Tibial nerve (tissue), 4 donors: ENCODE measurements around the gene ANXA9. TPM values are rescaled to one million over a fixed set of nuclear protein-coding genes. Genes with fewer than 3 reads are reported as not detected.

Experiments used
- DNase-seq, 2 donors: peaks; one replicate each; pipeline ENCODE4 v3.0.0-alpha.2; 2019; ENCODE audit warnings: low spot score in 2 of 2
- H3K27ac ChIP-seq, 4 donors: fragments of 200-600 bp; sonication (generic) in 3 of 4; one replicate each; pipeline ENCODE4 v1.5.1; 2017 to 2019; ENCODE audit warnings: mild to moderate bottlenecking in 1 of 4
- H3K27me3 ChIP-seq, 2 donors: fragments of 200-600 bp; sonication (generic) in 1 of 2; one replicate each; pipeline versions ENCODE4 v1.5.1 to v1.6.0; 2017 to 2019
- H3K36me3 ChIP-seq, 3 donors: fragments of 200-600 bp; sonication (generic); one replicate each; pipeline ENCODE4 v1.5.1; 2018 to 2019
- H3K4me1 ChIP-seq, 4 donors: fragments of 200-600 bp; sonication (generic) in 3 of 4; one replicate each; pipeline ENCODE4 v1.5.1; 2017 to 2019
- H3K4me3 ChIP-seq, 4 donors: fragments of 200-600 bp; sonication (generic) in 3 of 4; one replicate each; pipeline ENCODE4 v1.5.1; 2017 to 2019; ENCODE audit warnings: mild to moderate bottlenecking in 1 of 4, moderate library complexity in 1 of 4
- H3K9me3 ChIP-seq, 4 donors: fragments of 200-600 bp; sonication (generic) in 3 of 4; one replicate each; pipeline ENCODE4 v1.5.1; 2017 to 2019
- CTCF ChIP-seq, 5 experiments: fragments of 200-600 bp in 3 of 5; fragments of 450-650 bp in 2 of 5; sonication (generic) in 3 of 5; IDR thresholded peaks; one replicate each; pipeline ENCODE4 v1.5.1; 2016 to 2019; ENCODE audit warnings: antibody characterized with exemption in 5 of 5, mild to moderate bottlenecking in 3 of 5, moderate library complexity in 2 of 5
- EP300 ChIP-seq, 2 donors: sonication (generic); formaldehyde crosslinking; IDR thresholded peaks; one replicate each; pipeline ENCODE4 v1.6.1; 2017; ENCODE audit warnings: antibody characterized with exemption in 2 of 2, mild to moderate bottlenecking in 1 of 2
- POLR2A ChIP-seq, 2 donors: fragments of 450-650 bp; IDR thresholded peaks; one replicate each; pipeline ENCODE4 v1.6.1; 2017; ENCODE audit warnings: antibody characterized with exemption in 2 of 2, mild to moderate bottlenecking in 2 of 2, moderate library complexity in 2 of 2
- WGBS, 2 donors: methylation state at CpG; one replicate each; pipeline ENCODE4 v1.1.5; 2018; 5-methylcytosine and 5-hydroxymethylcytosine counted together
- total RNA-seq, 4 donors: library from RNA; depleted of rRNA; stranded (reverse); fragments of >200 nt; gene quantifications; one replicate each; pipeline ENCODE4 v1.1.0, GENCODE V29; 2016

Gene ANXA9
- total RNA-seq, 4 donors from 2014 or later = 2.1 to 12.2 (median 7.8) TPM

GRCh38 chr1:150985179-150985825 lies 3.2 kb downstream of the ANXA9 start:
- no peak overlapping the region for H3K4me3 ChIP-seq
- no peaks in the 10 kb centered on the region for H3K9me3 ChIP-seq
- TF ChIP-seq EP300 (IDR thresholded peaks at IDR 0.05) (no peak), POLR2A (IDR thresholded peaks at IDR 0.05) (no peak), CTCF (IDR thresholded peaks at IDR 0.05) (no peak)
- H3K36me3 ChIP-seq = no peaks in the 10 kb centered on the region
- H3K27ac ChIP-seq = no peak overlapping the region
- WGBS, 2 donors = 89 to 95% methylated on average over 2 of the region's 2 CpGs
- H3K27me3 ChIP-seq = no peaks in the 10 kb centered on the region
- H3K4me1 ChIP-seq = peaks cover 0 to 23% (median 0%) of the 10 kb centered on the region in 4 donors
- no peak for DNase-seq

- peaks cover 0 to 5% (median 1%) of the 10 kb centered on the region in 4 donors for H3K4me1 ChIP-seq
- no peak overlapping the region for H3K27ac ChIP-seq
- no peak for TF ChIP-seq POLR2A (IDR thresholded peaks at IDR 0.05)
- no peak for TF ChIP-seq EP300 (IDR thresholded peaks at IDR 0.05)
- no peak for TF ChIP-seq CTCF (IDR thresholded peaks at IDR 0.05)
- no peak overlapping the region for H3K4me3 ChIP-seq
- H3K36me3 ChIP-seq = no peaks in the 10 kb centered on the region
- no peaks in the 10 kb centered on the region for H3K9me3 ChIP-seq
- no peaks in the 10 kb centered on the region for H3K27me3 ChIP-seq
- DNase-seq = no peak
- WGBS, 2 donors = 87 to 91% methylated on average over 7 of the region's 7 CpGs
These were observed 5.8 kb downstream of the ANXA9 start for GRCh38 chr1:150987924-150988323.

GRCh38 chr1:150992626-150993025 lies 10.5 kb downstream of the ANXA9 start:
- Histone ChIP-seq H3K36me3 (peaks cover 0 to 14% (median 3%) of the 10 kb centered on the region in 3 donors), H3K9me3 (no peaks in the 10 kb centered on the region), H3K4me1 (peaks cover 0 to 34% (median 8%) of the 10 kb centered on the region in 4 donors), H3K27ac (peak overlapping the region in 2 of 4 donors; percentile 34 to 58), H3K27me3 (no peaks in the 10 kb centered on the region), H3K4me3 (no peak overlapping the region)
- WGBS, 2 donors = 31 to 37% methylated on average over 4 of the region's 4 CpGs
- DNase-seq = no peak
- TF ChIP-seq CTCF (IDR thresholded peaks at IDR 0.05) = no peak
- TF ChIP-seq POLR2A (IDR thresholded peaks at IDR 0.05) = no peak
- no peak for TF ChIP-seq EP300 (IDR thresholded peaks at IDR 0.05)

GRCh38 chr1:150994248-150994647 lies 12.2 kb downstream of the ANXA9 start:
- H3K36me3 ChIP-seq = peaks cover 0 to 30% (median 8%) of the 10 kb centered on the region in 3 donors
- no peak for TF ChIP-seq CTCF (IDR thresholded peaks at IDR 0.05)
- no peaks in the 10 kb centered on the region for H3K27me3 ChIP-seq
- peak overlapping the region; percentile 13 to 85 (median 53) for H3K27ac ChIP-seq
- WGBS, 2 donors = 84 to 85% methylated on average over 3 of the region's 3 CpGs
- no peak overlapping the region for H3K4me3 ChIP-seq
- no peaks in the 10 kb centered on the region for H3K9me3 ChIP-seq
- H3K4me1 ChIP-seq = peaks cover 0 to 47% (median 9%) of the 10 kb centered on the region in 4 donors
- DNase-seq = no peak

- Histone ChIP-seq H3K36me3 (peaks cover 0 to 42% (median 8%) of the 10 kb centered on the region in 3 donors), H3K9me3 (no peaks in the 10 kb centered on the region), H3K27me3 (no peaks in the 10 kb centered on the region), H3K4me3 (peak overlapping the region in 1 of 4 donors; percentile 6), H3K4me1 (peaks cover 0 to 59% (median 11%) of the 10 kb centered on the region in 4 donors), H3K27ac (peak overlapping the region; percentile 41 to 85 (median 66))
- no peak for DNase-seq
- WGBS, 2 donors = 40 to 48% methylated on average over 4 of the region's 4 CpGs
- TF ChIP-seq CTCF (IDR thresholded peaks at IDR 0.05) = no peak
- no peak for TF ChIP-seq POLR2A (IDR thresholded peaks at IDR 0.05)
- no peak for TF ChIP-seq EP300 (IDR thresholded peaks at IDR 0.05)
These were observed 13.4 kb downstream of the ANXA9 start for GRCh38 chr1:150995460-150995859.
